GM23338 (cell line): ENCODE data around the gene PDIK1L. TPM values are rescaled to one million over a fixed set of nuclear protein-coding genes. Genes with fewer than 3 reads are reported as not detected.

Experiments
- EZH2 ChIP-seq: fragments of 200-600 bp; sonication (generic); IDR thresholded peaks from one replicate; pipeline ENCODE4 v1.8.0; 2017; ENCODE audit warnings: antibody characterized with exemption, mild to moderate bottlenecking, low read depth; ENCODE audit not compliant: unreplicated experiment
- EZH2phosphoT487 ChIP-seq: fragments of 200-600 bp; sonication (generic); IDR thresholded peaks from one replicate; pipeline ENCODE4 v1.8.1; 2018; ENCODE audit warnings: antibody characterized with exemption; ENCODE audit not compliant: unreplicated experiment
- REST ChIP-seq: IDR thresholded peaks from one replicate; pipeline ENCODE4 v1.6.1; 2018; ENCODE audit warnings: antibody characterized with exemption; ENCODE audit not compliant: unreplicated experiment
- ZNF114 ChIP-seq: fragments of 250-450 bp; sonication (Bioruptor Pico); IDR thresholded peaks from 2 replicates; pipeline ENCODE4 v1.5.0; 2020; ENCODE audit warnings: mild to moderate bottlenecking, moderate library complexity
- ZNF331 ChIP-seq: fragments of 250-450 bp; sonication (Bioruptor Pico); IDR thresholded peaks from 2 replicates; pipeline ENCODE4 v1.5.0; 2020; ENCODE audit warnings: low read depth, mild to moderate bottlenecking, moderate library complexity
- ZNF462 ChIP-seq: fragments of 250-450 bp; sonication (Bioruptor Pico); IDR thresholded peaks from 2 replicates; pipeline ENCODE4 v1.5.0; 2020; ENCODE audit warnings: mild to moderate bottlenecking, moderate library complexity
- polyA plus RNA-seq: library from polyadenylated mRNA; unstranded; fragments of >200 nt; fragmentation: Nextera tagmentation; extraction: Ambion mirVana; gene quantifications from 2 replicates; pipeline ENCODE4 v1.2.1, GENCODE V29; 2016
- total RNA-seq: library from RNA; depleted of rRNA; stranded (reverse); fragments of >200 nt; shearing (Covaris generic); gene quantifications from 2 replicates; pipeline ENCODE4 v1.2.3, GENCODE V29; 2014

Gene PDIK1L
- total and polyA plus RNA-seq, 2 experiments from 2014 or later = 1.6 to 3.0 TPM

GRCh38 chr1:26148887-26149286 lies 37.3 kb downstream of the PDIK1L start (continued):
- no peak for TF ChIP-seq REST
- TF ChIP-seq EZH2phosphoT487 = no peak
- no peak for TF ChIP-seq ZNF114
- TF ChIP-seq ZNF462 (CRISPR knock-in tag) = no peak
- TF ChIP-seq ZNF331 (CRISPR knock-in tag) = no peak
- no peak for TF ChIP-seq EZH2
